Gastrocnemius medialis (tissue), 4 donors: ENCODE data around the gene YPEL1.

Source experiments
- POLR2A ChIP-seq, 2 donors: fragments of 450-650 bp; IDR thresholded peaks; one replicate each; pipeline ENCODE4 v1.6.1; 2017; ENCODE audit warnings: antibody characterized with exemption in 2 of 2, mild to moderate bottlenecking in 2 of 2, moderate library complexity in 2 of 2
- TF ChIP-seq, protein P1 (sequence below), 5 experiments: fragments of 450-650 bp in 3 of 5; fragments of 200-600 bp in 2 of 5; sonication (generic) in 2 of 5; IDR thresholded peaks in 4 of 5; conservative IDR thresholded peaks in 1 of 5; 1 replicate in 4 of 5; 2 replicates in 1 of 5; pipeline ENCODE4 v1.5.1; 2016 to 2019; ENCODE audit warnings: antibody characterized with exemption in 5 of 5, mild to moderate bottlenecking in 3 of 5, moderate library complexity in 3 of 5

GRCh38 chr22:21677606-21678443 lies 57.8 kb downstream of the YPEL1 start:
- TF ChIP-seq, protein P1, sequence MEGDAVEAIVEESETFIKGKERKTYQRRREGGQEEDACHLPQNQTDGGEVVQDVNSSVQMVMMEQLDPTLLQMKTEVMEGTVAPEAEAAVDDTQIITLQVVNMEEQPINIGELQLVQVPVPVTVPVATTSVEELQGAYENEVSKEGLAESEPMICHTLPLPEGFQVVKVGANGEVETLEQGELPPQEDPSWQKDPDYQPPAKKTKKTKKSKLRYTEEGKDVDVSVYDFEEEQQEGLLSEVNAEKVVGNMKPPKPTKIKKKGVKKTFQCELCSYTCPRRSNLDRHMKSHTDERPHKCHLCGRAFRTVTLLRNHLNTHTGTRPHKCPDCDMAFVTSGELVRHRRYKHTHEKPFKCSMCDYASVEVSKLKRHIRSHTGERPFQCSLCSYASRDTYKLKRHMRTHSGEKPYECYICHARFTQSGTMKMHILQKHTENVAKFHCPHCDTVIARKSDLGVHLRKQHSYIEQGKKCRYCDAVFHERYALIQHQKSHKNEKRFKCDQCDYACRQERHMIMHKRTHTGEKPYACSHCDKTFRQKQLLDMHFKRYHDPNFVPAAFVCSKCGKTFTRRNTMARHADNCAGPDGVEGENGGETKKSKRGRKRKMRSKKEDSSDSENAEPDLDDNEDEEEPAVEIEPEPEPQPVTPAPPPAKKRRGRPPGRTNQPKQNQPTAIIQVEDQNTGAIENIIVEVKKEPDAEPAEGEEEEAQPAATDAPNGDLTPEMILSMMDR (IDR thresholded peaks at IDR 0.05 in 4 of 5, conservative IDR thresholded peaks at IDR 0.05 in 1 of 5), result no peak
- no peak for TF ChIP-seq POLR2A (IDR thresholded peaks at IDR 0.05)
